Esophagus squamous epithelium (tissue), 5 donors: ENCODE measurements around the gene CORO7. TPM values are rescaled to one million over a fixed set of nuclear protein-coding genes. Genes with fewer than 3 reads are reported as not detected.

Experiments
- DNase-seq: peaks from one replicate; lab custom pipeline; 2025; lab: John Stamatoyannopoulos, UW
- H3K27ac ChIP-seq, 4 donors: fragments of 200-600 bp; sonication (generic); one replicate each; pipeline ENCODE4 v1.5.1; 2016 to 2019; ENCODE audit warnings: mild to moderate bottlenecking in 1 of 4
- H3K27me3 ChIP-seq, 4 donors: fragments of 200-600 bp; sonication (generic); 1 replicate in 3 of 4; 2 replicates in 1 of 4; pipeline versions ENCODE4 v1.5.1 to v1.6.0; 2017 to 2021; ENCODE audit warnings: antibody characterized with exemption in 1 of 4
- H3K36me3 ChIP-seq, 3 donors: fragments of 200-600 bp; sonication (generic); one replicate each; pipeline ENCODE4 v1.5.1; 2016 to 2019
- H3K4me1 ChIP-seq, 3 donors: fragments of 200-600 bp; sonication (generic); one replicate each; pipeline ENCODE4 v1.5.1; 2017 to 2019
- H3K4me3 ChIP-seq, 4 donors: fragments of 200-600 bp; sonication (generic); 1 replicate in 3 of 4; 2 replicates in 1 of 4; pipeline ENCODE4 v1.5.1; 2016 to 2019; ENCODE audit warnings: mild to moderate bottlenecking in 2 of 4, moderate library complexity in 1 of 4
- H3K9me3 ChIP-seq, 3 donors: fragments of 200-600 bp; sonication (generic); one replicate each; pipeline ENCODE4 v1.5.1; 2016 to 2019
- CTCF ChIP-seq, 6 experiments: fragments of 450-650 bp in 4 of 6; fragments of 200-600 bp in 2 of 6; sonication (generic) in 2 of 6; IDR thresholded peaks; one replicate each; pipeline ENCODE4 v1.5.1; 2016 to 2019; ENCODE audit warnings: antibody characterized with exemption in 6 of 6, mild to moderate bottlenecking in 4 of 6, moderate library complexity in 4 of 6
- POLR2A ChIP-seq, 4 donors: fragments of 450-650 bp; IDR thresholded peaks; one replicate each; pipeline ENCODE4 v1.6.1; 2017; ENCODE audit warnings: antibody characterized with exemption in 4 of 4, mild to moderate bottlenecking in 4 of 4, moderate library complexity in 3 of 4
- WGBS, 2 donors: methylation state at CpG; one replicate each; pipeline ENCODE4 v1.1.5; 2018; 5-methylcytosine and 5-hydroxymethylcytosine counted together
- intact Hi-C: fragments of 100-400 bp; cut with DNase I; formaldehyde crosslinking; loops from one replicate; pipeline ENCODE4 v1.15.0; 2022
- total RNA-seq, 4 donors: library from RNA; depleted of rRNA; stranded (reverse); fragments of >200 nt; gene quantifications; one replicate each; pipeline ENCODE4 v1.1.0, GENCODE V29; 2016
- donor health status: DM: yes; HTN: yes; CAD: no.

The CORO7 gene
- total RNA-seq, 4 donors from 2014 or later, result 15.8 to 25.9 (median 17.8) TPM

- Histone ChIP-seq H3K27ac (peak overlapping the region in 2 of 4 donors; percentile 82 to 89), H3K27me3 (peaks cover 0 to 23% (median 0%) of the 10 kb centered on the region in 4 donors), H3K9me3 (no peaks in the 10 kb centered on the region), H3K36me3 (no peaks in the 10 kb centered on the region), H3K4me3 (no peak overlapping the region), H3K4me1 (peaks cover 56 to 95% (median 65%) of the 10 kb centered on the region in 3 donors)
- TF ChIP-seq CTCF (IDR thresholded peaks at IDR 0.05) (no peak), POLR2A (IDR thresholded peaks at IDR 0.05) (no peak)
- intact Hi-C loops, result no loop called here
- no peak for DNase-seq
- WGBS, 2 donors, result 79 to 93% methylated on average over 6 to 11 of the region's 30 CpGs
Observed at GRCh38 chr16:4322121-4323052, 94.0 kb downstream of the CORO7 start.

- DNase-seq, result no peak
- H3K4me1 ChIP-seq, result peaks cover 61 to 95% (median 69%) of the 10 kb centered on the region in 3 donors
- H3K27ac ChIP-seq, result peak overlapping the region in 2 of 4 donors; percentile 86 to 98
- no peak overlapping the region for H3K4me3 ChIP-seq
- H3K36me3 ChIP-seq, result no peaks in the 10 kb centered on the region
- no peak for TF ChIP-seq POLR2A (IDR thresholded peaks at IDR 0.05)
- no peak for TF ChIP-seq CTCF (IDR thresholded peaks at IDR 0.05)
- 55 to 83% methylated on average over 2 of the region's 19 CpGs for WGBS, 2 donors
- intact Hi-C loops, result no loop called here
- H3K9me3 ChIP-seq, result no peaks in the 10 kb centered on the region
- peaks cover 0 to 27% (median 0%) of the 10 kb centered on the region in 4 donors for H3K27me3 ChIP-seq
Observed at GRCh38 chr16:4321286-4322120, 94.9 kb downstream of the CORO7 start.

- Histone ChIP-seq H3K4me3 (peak overlapping the region in 1 of 4 donors; percentile 35), H3K36me3 (no peaks in the 10 kb centered on the region), H3K27ac (peak overlapping the region; percentile 15 to 98 (median 78)), H3K9me3 (no peaks in the 10 kb centered on the region), H3K4me1 (peaks cover 68 to 98% (median 72%) of the 10 kb centered on the region in 3 donors), H3K27me3 (peaks cover 0 to 34% (median 0%) of the 10 kb centered on the region in 4 donors)
- WGBS, 2 donors, result 39 to 65% methylated on average over 5 to 6 of the region's 16 CpGs
- intact Hi-C loops, result no loop called here
- TF ChIP-seq CTCF (IDR thresholded peaks at IDR 0.05) (no peak), POLR2A (IDR thresholded peaks at IDR 0.05) (no peak)
- no peak for DNase-seq
Observed at GRCh38 chr16:4320571-4321137, 95.7 kb downstream of the CORO7 start.

- no peak for DNase-seq
- Histone ChIP-seq H3K9me3 (no peaks in the 10 kb centered on the region), H3K36me3 (no peaks in the 10 kb centered on the region), H3K27ac (peak overlapping the region; percentile 15 to 98 (median 78)), H3K4me3 (peak overlapping the region in 1 of 4 donors; percentile 35), H3K27me3 (peaks cover 0 to 43% (median 1%) of the 10 kb centered on the region in 4 donors), H3K4me1 (peaks cover 67 to 98% (median 73%) of the 10 kb centered on the region in 3 donors)
- intact Hi-C loops, result no loop called here
- no peak for TF ChIP-seq CTCF (IDR thresholded peaks at IDR 0.05)
- TF ChIP-seq POLR2A (IDR thresholded peaks at IDR 0.05), result no peak
- WGBS, 2 donors, result 37 to 58% methylated on average over 3 to 4 of the region's 37 CpGs
Observed at GRCh38 chr16:4319454-4320421, 96.7 kb downstream of the CORO7 start.
